Measurements from ENCODE around the gene CCDC85A. TPM values are rescaled to one million over a fixed set of nuclear protein-coding genes. Genes with fewer than 3 reads are reported as not detected.

Gene CCDC85A
- total RNA-seq, 1 donor from 2014 or later, result 2.2 TPM

DNA sequence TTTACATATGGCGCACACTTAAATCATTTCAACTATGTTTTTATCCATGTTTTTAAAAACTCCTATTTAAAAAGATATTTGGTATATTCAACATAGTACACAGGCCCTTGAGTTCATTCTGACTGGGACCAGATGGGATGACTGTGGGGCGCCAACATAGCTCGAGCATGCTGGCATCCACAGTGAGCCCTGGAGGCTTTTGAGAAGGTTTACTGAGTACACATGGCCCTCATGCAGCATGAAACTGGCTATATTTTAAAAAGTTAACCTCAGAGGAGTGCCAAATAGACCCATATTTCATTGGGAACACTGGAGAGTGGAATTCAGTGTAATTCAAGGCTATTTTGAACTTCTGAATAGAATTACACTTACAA, 83.6 kb downstream of the CCDC85A start:
- Mint-ChIP-seq H3K27me3 (ENCODE audit: low read depth) (no peaks in the 10 kb centered on the region), H3K4me3 (no peak overlapping the region), H3K27ac (no peak overlapping the region), H3K9me3 (no peaks in the 10 kb centered on the region), H3K36me3 (no peaks in the 10 kb centered on the region), H3K4me1 (no peaks in the 10 kb centered on the region)
- TF ChIP-seq, protein P1, sequence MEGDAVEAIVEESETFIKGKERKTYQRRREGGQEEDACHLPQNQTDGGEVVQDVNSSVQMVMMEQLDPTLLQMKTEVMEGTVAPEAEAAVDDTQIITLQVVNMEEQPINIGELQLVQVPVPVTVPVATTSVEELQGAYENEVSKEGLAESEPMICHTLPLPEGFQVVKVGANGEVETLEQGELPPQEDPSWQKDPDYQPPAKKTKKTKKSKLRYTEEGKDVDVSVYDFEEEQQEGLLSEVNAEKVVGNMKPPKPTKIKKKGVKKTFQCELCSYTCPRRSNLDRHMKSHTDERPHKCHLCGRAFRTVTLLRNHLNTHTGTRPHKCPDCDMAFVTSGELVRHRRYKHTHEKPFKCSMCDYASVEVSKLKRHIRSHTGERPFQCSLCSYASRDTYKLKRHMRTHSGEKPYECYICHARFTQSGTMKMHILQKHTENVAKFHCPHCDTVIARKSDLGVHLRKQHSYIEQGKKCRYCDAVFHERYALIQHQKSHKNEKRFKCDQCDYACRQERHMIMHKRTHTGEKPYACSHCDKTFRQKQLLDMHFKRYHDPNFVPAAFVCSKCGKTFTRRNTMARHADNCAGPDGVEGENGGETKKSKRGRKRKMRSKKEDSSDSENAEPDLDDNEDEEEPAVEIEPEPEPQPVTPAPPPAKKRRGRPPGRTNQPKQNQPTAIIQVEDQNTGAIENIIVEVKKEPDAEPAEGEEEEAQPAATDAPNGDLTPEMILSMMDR (IDR thresholded peaks at IDR 0.05; ENCODE audit: unreplicated experiment), result no peak
- no peak for DNase-seq (ENCODE audit: low spot score in 2 of 2, unreplicated experiment in 2 of 2)

DNA sequence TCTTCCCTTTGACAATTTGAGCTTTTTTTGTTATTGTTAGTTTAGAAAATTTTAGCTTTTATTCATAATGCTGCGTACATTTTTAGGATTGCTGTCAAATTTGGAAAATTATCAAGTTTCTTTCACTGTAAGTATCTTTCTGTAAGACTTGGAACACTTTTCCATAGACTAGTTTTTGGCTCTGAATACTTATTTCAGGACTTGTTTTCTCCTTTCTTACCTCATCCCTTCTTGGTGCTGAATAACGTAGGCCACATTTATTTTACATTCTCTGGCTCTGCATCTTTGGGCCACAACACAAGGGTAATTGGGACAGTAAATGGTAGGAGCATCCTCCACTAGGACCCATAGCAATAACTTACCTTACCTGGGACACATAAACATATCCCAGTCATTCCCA, 85.1 kb downstream of the CCDC85A start:
- H3K36me3 Mint-ChIP-seq, result no peaks in the 10 kb centered on the region

DNA sequence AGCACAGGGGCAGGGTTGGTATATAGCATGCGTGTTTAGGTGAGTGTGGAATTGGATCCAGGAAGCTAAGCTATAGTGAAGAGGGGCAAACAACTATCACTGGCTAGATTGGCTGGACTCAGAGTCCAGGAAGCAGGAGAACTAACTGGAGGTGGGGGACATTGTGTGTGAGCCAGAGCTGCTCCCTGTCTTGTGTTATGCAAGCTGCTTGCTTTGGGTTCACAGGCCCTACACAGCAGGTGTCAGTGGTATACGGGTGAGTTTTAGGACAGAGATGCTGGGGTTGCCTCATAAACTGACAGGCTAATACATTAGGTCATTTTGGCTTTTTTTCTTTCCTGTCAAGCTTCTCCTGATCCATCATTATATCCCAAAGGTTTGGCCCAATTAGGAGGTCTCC, 87.5 kb downstream of the CCDC85A start:
- Mint-ChIP-seq H3K36me3 (no peaks in the 10 kb centered on the region), H3K27ac (no peak overlapping the region), H3K4me1 (no peaks in the 10 kb centered on the region), H3K4me3 (no peak overlapping the region), H3K9me3 (peaks cover 5% of the 10 kb centered on the region), H3K27me3 (ENCODE audit: low read depth) (no peaks in the 10 kb centered on the region)
- TF ChIP-seq, protein P1 (IDR thresholded peaks at IDR 0.05; ENCODE audit: unreplicated experiment), result no peak
- no peak for DNase-seq (ENCODE audit: low spot score in 2 of 2, unreplicated experiment in 2 of 2)

More for the DNA sequence above, 85.1 kb downstream of the CCDC85A start:
- TF ChIP-seq, protein P1 (IDR thresholded peaks at IDR 0.05; ENCODE audit: unreplicated experiment), result no peak
- Mint-ChIP-seq H3K4me1 (no peaks in the 10 kb centered on the region), H3K4me3 (no peak overlapping the region), H3K27me3 (ENCODE audit: low read depth) (no peaks in the 10 kb centered on the region), H3K27ac (no peak overlapping the region), H3K9me3 (peaks cover 5% of the 10 kb centered on the region)
- no peak for DNase-seq (ENCODE audit: low spot score in 2 of 2, unreplicated experiment in 2 of 2)

DNA sequence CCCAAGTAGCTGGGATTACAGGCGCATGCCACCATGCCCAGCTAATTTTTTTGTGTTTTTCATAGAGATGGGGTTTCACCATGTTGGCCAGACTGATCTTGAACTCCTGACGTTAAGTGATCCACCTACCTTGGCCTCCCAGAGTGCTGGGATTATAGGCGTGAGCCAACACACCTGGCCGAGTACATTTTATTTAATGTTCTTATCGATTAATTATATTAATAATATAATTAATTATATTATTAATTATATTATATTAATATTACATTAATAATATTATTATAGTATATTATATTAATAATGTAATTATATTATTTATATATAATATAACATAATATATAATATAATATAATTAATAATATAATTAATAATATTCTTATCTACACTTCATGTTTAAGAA, 101.4 kb downstream of the CCDC85A start:
- H3K4me3 Mint-ChIP-seq, result no peak overlapping the region
- no peak overlapping the region for H3K27ac Mint-ChIP-seq

DNA sequence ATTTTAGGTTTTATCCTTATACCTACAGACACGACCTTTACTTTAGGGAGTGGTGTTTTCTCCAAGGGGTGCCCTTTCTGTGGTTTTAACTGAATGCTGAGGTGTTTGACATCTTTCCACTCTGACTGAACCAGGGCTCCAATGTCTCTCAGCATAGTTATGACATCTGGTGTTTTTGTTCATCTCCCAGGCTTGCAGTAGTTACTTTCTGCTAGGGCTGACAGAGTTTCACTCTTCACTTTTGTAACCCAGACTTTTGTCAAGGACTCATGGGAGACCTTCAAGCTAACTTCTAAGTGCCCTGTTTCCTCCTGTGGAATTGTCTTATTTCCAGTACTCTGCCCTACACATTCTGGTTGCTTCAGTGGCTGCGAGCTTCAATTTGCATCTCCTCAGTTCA, 103.1 kb downstream of the CCDC85A start:
- Mint-ChIP-seq H3K4me1 (peaks cover 12% of the 10 kb centered on the region), H3K27ac (peak overlapping the region; percentile 51), H3K4me3 (no peak overlapping the region), H3K36me3 (peaks cover 5% of the 10 kb centered on the region), H3K27me3 (ENCODE audit: low read depth) (no peaks in the 10 kb centered on the region), H3K9me3 (peaks cover 16% of the 10 kb centered on the region)
- TF ChIP-seq, protein P1 (IDR thresholded peaks at IDR 0.05; ENCODE audit: unreplicated experiment), result no peak
- DNase-seq (ENCODE audit: low spot score in 2 of 2, unreplicated experiment in 2 of 2), result no peak

More for the DNA sequence above, 101.4 kb downstream of the CCDC85A start:
- H3K4me1 Mint-ChIP-seq, result peaks cover 12% of the 10 kb centered on the region
- no peaks in the 10 kb centered on the region for H3K27me3 Mint-ChIP-seq (ENCODE audit: low read depth)
- peaks cover 5% of the 10 kb centered on the region for H3K36me3 Mint-ChIP-seq
- no peak for DNase-seq (ENCODE audit: low spot score in 2 of 2, unreplicated experiment in 2 of 2)
- TF ChIP-seq, protein P1 (IDR thresholded peaks at IDR 0.05; ENCODE audit: unreplicated experiment), result no peak
- H3K9me3 Mint-ChIP-seq, result peaks cover 16% of the 10 kb centered on the region

DNA sequence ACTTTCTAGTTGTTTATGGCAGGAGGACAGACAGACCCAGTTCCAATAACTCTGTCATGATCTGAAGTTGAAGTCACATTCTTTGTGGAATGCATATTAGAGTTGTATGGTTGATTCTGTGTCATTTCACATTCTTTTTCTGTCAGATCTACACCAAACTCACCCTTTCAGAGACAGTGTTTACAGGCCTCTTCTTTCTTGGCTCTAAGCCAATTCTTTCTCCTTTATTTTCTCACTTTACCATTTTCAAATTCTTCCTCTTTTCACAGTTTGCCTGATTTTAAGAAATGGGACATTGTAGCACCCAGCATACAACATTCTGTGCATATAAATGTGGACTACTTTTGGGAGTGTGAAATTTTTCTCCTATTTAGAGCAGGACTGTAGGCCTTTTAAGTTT, 103.7 kb downstream of the CCDC85A start:
- H3K36me3 Mint-ChIP-seq, result peaks cover 5% of the 10 kb centered on the region
- no peak overlapping the region for H3K4me3 Mint-ChIP-seq
- no peaks in the 10 kb centered on the region for H3K27me3 Mint-ChIP-seq (ENCODE audit: low read depth)
- TF ChIP-seq, protein P1 (IDR thresholded peaks at IDR 0.05; ENCODE audit: unreplicated experiment), result no peak
- peak overlapping the region; percentile 51 for H3K27ac Mint-ChIP-seq
- H3K9me3 Mint-ChIP-seq, result peaks cover 16% of the 10 kb centered on the region
- H3K4me1 Mint-ChIP-seq, result peaks cover 12% of the 10 kb centered on the region
- DNase-seq (ENCODE audit: low spot score in 2 of 2, unreplicated experiment in 2 of 2), result no peak
